HG02623 (cell line): ENCODE results near the gene OR4D10.
"Not testable (repeated sequence)": the region's sequence is repeated elsewhere in the genome, so short reads cannot be mapped to it uniquely, and the experiment has no call there.

Experiments used
- ATAC-seq: cut with Tn5 transposase; IDR thresholded peaks from one replicate; pipeline ENCODE4 v1.9.1; 2021; ENCODE audit warnings: moderate library complexity; ENCODE audit not compliant: unreplicated experiment

OR4D10 gene

GRCh38 chr11:59473015-59473414, at the start of gene OR4D10:
TSS of gene OR4D10 (plus strand) at chr11:59473315. CDS start at chr11:59477430, 4,115 bp downstream.
- ATAC-seq: no peak

GRCh38 chr11:59423835-59424234, 49.3 kb upstream of the OR4D10 start:
- ATAC-seq: no peak

GRCh38 chr11:59425131-59425530, 48.0 kb upstream of the OR4D10 start:
- no peak for ATAC-seq

GRCh38 chr11:59426361-59427067, 46.6 kb upstream of the OR4D10 start, which contains the start of gene OR5A2:
TSS of gene OR5A2 (minus strand) at chr11:59426413. CDS start at chr11:59422953, 3,460 bp downstream.
- no peak for ATAC-seq

- ATAC-seq: no peak
Observed at GRCh38 chr11:59427068-59427382, 46.1 kb upstream of the OR4D10 start.

GRCh38 chr11:59429924-59430516, 43.1 kb upstream of the OR4D10 start:
- peak; percentile 78 for ATAC-seq

- ATAC-seq: no peak
Observed at GRCh38 chr11:59436169-59436568, 36.9 kb upstream of the OR4D10 start, which contains the start of gene OR5A1. TSS of gene OR5A1 (plus strand) at chr11:59436469. CDS start at chr11:59443169, 6,700 bp downstream.

- ATAC-seq: no peak
Observed at GRCh38 chr11:59437770-59438169, 35.3 kb upstream of the OR4D10 start.

- ATAC-seq: not testable (repeated sequence)
Observed at GRCh38 chr11:59445624-59446023, 27.5 kb upstream of the OR4D10 start.

- ATAC-seq: no peak
Observed at GRCh38 chr11:59448484-59448883, 24.6 kb upstream of the OR4D10 start.

GRCh38 chr11:59456661-59457060, 16.5 kb upstream of the OR4D10 start, which contains the start of gene OR4D6:
TSS of gene OR4D6 (plus strand) at chr11:59456961. CDS start at chr11:59456961, 0 bp downstream.
- no peak for ATAC-seq

- ATAC-seq: no peak
Observed at GRCh38 chr11:59459916-59460315, 13.2 kb upstream of the OR4D10 start.

- ATAC-seq: no peak
Observed at GRCh38 chr11:59463190-59463641, 9.9 kb upstream of the OR4D10 start.

GRCh38 chr11:59475176-59475575, 2.1 kb downstream of the OR4D10 start:
- no peak for ATAC-seq

- no peak for ATAC-seq
Observed at GRCh38 chr11:59479906-59480305, 6.8 kb downstream of the OR4D10 start.

- no peak for ATAC-seq
Observed at GRCh38 chr11:59480359-59480758, 7.2 kb downstream of the OR4D10 start.

- ATAC-seq: no peak
Observed at GRCh38 chr11:59501931-59502330, 28.8 kb downstream of the OR4D10 start.

GRCh38 chr11:59503276-59503675, 30.2 kb downstream of the OR4D10 start, which contains the start of gene OR4D11:
TSS of gene OR4D11 (plus strand) at chr11:59503576. CDS start at chr11:59503576, 0 bp downstream.
- no peak for ATAC-seq

- ATAC-seq: no peak
Observed at GRCh38 chr11:59510941-59511589, 38.0 kb downstream of the OR4D10 start, which contains the start of gene OR4D9. TSS of gene OR4D9 (plus strand) at chr11:59511539. CDS start at chr11:59514913, 3,374 bp downstream.

GRCh38 chr11:59511675-59512074, 38.6 kb downstream of the OR4D10 start:
- no peak for ATAC-seq

GRCh38 chr11:59520139-59520538, 47.0 kb downstream of the OR4D10 start:
- ATAC-seq: not testable (repeated sequence)

- no peak for ATAC-seq
Observed at GRCh38 chr11:59520741-59521140, 47.6 kb downstream of the OR4D10 start.
